OCI-LY3 (cell line): Measurements from ENCODE around the gene SREBF1.

Experiments used
- H2AFZ ChIP-seq: fragments of 200-600, 300-600 bp; shearing (Covaris generic); 2 replicates; pipeline ENCODE4 v1.6.0; 2014; ENCODE audit warnings: antibody characterized with exemption, low read depth, low read length
- H3K27ac ChIP-seq: fragments of 200-600, 300-600 bp; sonication (generic); 2 replicates; pipeline ENCODE4 v1.5.1; 2014; ENCODE audit warnings: mild to moderate bottlenecking, low read length, moderate library complexity, mixed read lengths
- H3K27me3 ChIP-seq: fragments of 200-600, 300-600 bp; sonication (generic); 2 replicates; pipeline ENCODE4 v1.6.1; 2014; ENCODE audit warnings: low read depth, low read length, mixed read lengths
- H3K36me3 ChIP-seq: fragments of 200-600, 300-600 bp; sonication (generic); replicated peaks from 2 replicates; pipeline ENCODE3; 2014; ENCODE audit warnings: low read depth, low read length, mixed read lengths
- H3K4me1 ChIP-seq: fragments of 300-600, 200-600 bp; sonication (generic); 2 replicates; pipeline ENCODE4 v1.6.1; 2014; ENCODE audit warnings: low read length, mixed read lengths
- H3K4me2 ChIP-seq: fragments of 200-600, 300-600 bp; sonication (generic); 2 replicates; pipeline ENCODE4 v1.6.1; 2014; ENCODE audit warnings: low read length, mixed read lengths
- H3K4me3 ChIP-seq: fragments of 300-600, 200-600 bp; sonication (generic); 2 replicates; pipeline ENCODE4 v1.5.1; 2014; ENCODE audit warnings: antibody characterized with exemption, mild to moderate bottlenecking, low read length, moderate library complexity
- H3K79me2 ChIP-seq: fragments of 300-600, 200-600 bp; shearing (Covaris generic); 2 replicates; pipeline ENCODE4 v1.6.1; 2014; ENCODE audit warnings: mild to moderate bottlenecking, low read length, mixed read lengths
- H3K9ac ChIP-seq: fragments of 300-600, 200-600 bp; shearing (Covaris generic); 2 replicates; pipeline ENCODE4 v1.6.0; 2014; ENCODE audit warnings: mild to moderate bottlenecking, low read length, moderate library complexity
- H3K9me3 ChIP-seq: fragments of 200-600, 300-600 bp; shearing (Covaris generic); 2 replicates; pipeline ENCODE4 v1.6.1; 2014; ENCODE audit warnings: low read length, mixed read lengths; ENCODE audit not compliant: insufficient read depth
- H4K20me1 ChIP-seq: fragments of 200-600, 300-600 bp; sonication (generic); 2 replicates; pipeline ENCODE4 v1.6.1; 2016; ENCODE audit warnings: low read length, mixed read lengths; ENCODE audit not compliant: insufficient read depth
- CTCF ChIP-seq: fragments of 200-600, 300-600 bp; sonication (generic); IDR thresholded peaks from 2 replicates; pipeline ENCODE4 v1.5.1; 2014; ENCODE audit warnings: antibody characterized with exemption, low read length, low read depth
- EZH2phosphoT487 ChIP-seq: fragments of 200-600 bp; shearing (Covaris generic); IDR thresholded peaks from 2 replicates; pipeline ENCODE4 v1.6.1; 2018; ENCODE audit warnings: antibody characterized with exemption, mixed run types, low read depth

The SREBF1 gene

GRCh38 chr17:17795296-17795695 lies 41.5 kb downstream of the SREBF1 start:
- H3K79me2 ChIP-seq = no peaks in the 10 kb centered on the region
- no peak overlapping the region for H3K4me3 ChIP-seq
- no peak overlapping the region for H3K27ac ChIP-seq
- H3K9ac ChIP-seq = no peak overlapping the region
- no peaks in the 10 kb centered on the region for H4K20me1 ChIP-seq
- no peak for TF ChIP-seq EZH2phosphoT487
- TF ChIP-seq CTCF = no peak
- no peaks in the 10 kb centered on the region for H3K27me3 ChIP-seq
- no peak overlapping the region for H3K4me2 ChIP-seq
- H3K36me3 ChIP-seq = no peaks in the 10 kb centered on the region
- no peaks in the 10 kb centered on the region for H3K9me3 ChIP-seq
- no peaks in the 10 kb centered on the region for H3K4me1 ChIP-seq
- no peak overlapping the region for H2AFZ ChIP-seq

GRCh38 chr17:17794382-17794781 lies 42.4 kb downstream of the SREBF1 start:
- no peaks in the 10 kb centered on the region for H3K79me2 ChIP-seq
- no peak overlapping the region for H2AFZ ChIP-seq
- no peaks in the 10 kb centered on the region for H4K20me1 ChIP-seq
- H3K4me1 ChIP-seq = no peaks in the 10 kb centered on the region
- H3K4me2 ChIP-seq = no peak overlapping the region
- no peak overlapping the region for H3K9ac ChIP-seq
- H3K27ac ChIP-seq = no peak overlapping the region
- H3K4me3 ChIP-seq = no peak overlapping the region
- no peaks in the 10 kb centered on the region for H3K27me3 ChIP-seq
- H3K36me3 ChIP-seq = no peaks in the 10 kb centered on the region
- H3K9me3 ChIP-seq = no peaks in the 10 kb centered on the region
- TF ChIP-seq EZH2phosphoT487 (no peak), CTCF (no peak)

- Histone ChIP-seq H3K4me2 (no peak overlapping the region), H3K27ac (no peak overlapping the region), H3K4me1 (no peaks in the 10 kb centered on the region), H3K9me3 (no peaks in the 10 kb centered on the region), H4K20me1 (no peaks in the 10 kb centered on the region), H3K36me3 (no peaks in the 10 kb centered on the region), H3K27me3 (no peaks in the 10 kb centered on the region), H2AFZ (no peak overlapping the region), H3K4me3 (no peak overlapping the region), H3K79me2 (no peaks in the 10 kb centered on the region), H3K9ac (no peak overlapping the region)
- no peak for TF ChIP-seq EZH2phosphoT487
- no peak for TF ChIP-seq CTCF
Measured at GRCh38 chr17:17793378-17794214, 43.2 kb downstream of the SREBF1 start.

GRCh38 chr17:17792551-17793377 lies 44.0 kb downstream of the SREBF1 start:
- no peaks in the 10 kb centered on the region for H3K9me3 ChIP-seq
- H3K9ac ChIP-seq = no peak overlapping the region
- TF ChIP-seq EZH2phosphoT487 (no peak), CTCF (no peak)
- no peaks in the 10 kb centered on the region for H3K27me3 ChIP-seq
- H3K36me3 ChIP-seq = no peaks in the 10 kb centered on the region
- H3K4me2 ChIP-seq = no peak overlapping the region
- no peaks in the 10 kb centered on the region for H3K4me1 ChIP-seq
- H3K27ac ChIP-seq = no peak overlapping the region
- H3K4me3 ChIP-seq = no peak overlapping the region
- H2AFZ ChIP-seq = no peak overlapping the region
- H4K20me1 ChIP-seq = no peaks in the 10 kb centered on the region
- no peaks in the 10 kb centered on the region for H3K79me2 ChIP-seq
